Ishikawa (cell line): ENCODE measurements around the gene ST6GALNAC6.

Experiments used
- CEBPB ChIP-seq: IDR thresholded peaks from 2 replicates; pipeline ENCODE4 v1.6.1; 2012
- CREB1 ChIP-seq: IDR thresholded peaks from 2 replicates; pipeline ENCODE4 v1.6.1; 2012; ENCODE audit warnings: low read depth
- EGR1 ChIP-seq: IDR thresholded peaks from 2 replicates; pipeline ENCODE4 v1.6.1; 2012
- EP300 ChIP-seq: IDR thresholded peaks from 2 replicates; pipeline ENCODE4 v1.6.1; 2012; ENCODE audit warnings: borderline replicate concordance
- FOXM1 ChIP-seq: IDR thresholded peaks from 2 replicates; pipeline ENCODE4 v1.6.1; 2012; ENCODE audit warnings: low read depth, borderline replicate concordance
- MAX ChIP-seq: IDR thresholded peaks from 2 replicates; pipeline ENCODE4 v1.6.1; 2012
- NFIC ChIP-seq: IDR thresholded peaks from 2 replicates; pipeline ENCODE4 v1.6.1; 2012
- RAD21 ChIP-seq: IDR thresholded peaks from 2 replicates; pipeline ENCODE4 v1.6.1; 2012; ENCODE audit warnings: low read depth
- REST ChIP-seq: IDR thresholded peaks from 2 replicates; pipeline ENCODE4 v1.6.1; 2012; ENCODE audit warnings: low read depth, mild to moderate bottlenecking
- TAF1 ChIP-seq: IDR thresholded peaks from 2 replicates; pipeline ENCODE4 v1.6.1; 2012; ENCODE audit warnings: low read depth, mild to moderate bottlenecking
- TCF12 ChIP-seq: IDR thresholded peaks from 2 replicates; pipeline ENCODE4 v1.6.1; 2012; ENCODE audit warnings: low read depth
- TEAD4 ChIP-seq: IDR thresholded peaks from 2 replicates; pipeline ENCODE4 v1.6.1; 2012
- USF1 ChIP-seq: IDR thresholded peaks from 2 replicates; pipeline ENCODE4 v1.6.1; 2012
- YY1 ChIP-seq: IDR thresholded peaks from 2 replicates; pipeline ENCODE4 v1.6.1; 2012; ENCODE audit warnings: low read depth
- ZBTB7A ChIP-seq: IDR thresholded peaks from 2 replicates; pipeline ENCODE4 v1.6.1; 2012; ENCODE audit warnings: low read depth

The ST6GALNAC6 gene

DNA sequence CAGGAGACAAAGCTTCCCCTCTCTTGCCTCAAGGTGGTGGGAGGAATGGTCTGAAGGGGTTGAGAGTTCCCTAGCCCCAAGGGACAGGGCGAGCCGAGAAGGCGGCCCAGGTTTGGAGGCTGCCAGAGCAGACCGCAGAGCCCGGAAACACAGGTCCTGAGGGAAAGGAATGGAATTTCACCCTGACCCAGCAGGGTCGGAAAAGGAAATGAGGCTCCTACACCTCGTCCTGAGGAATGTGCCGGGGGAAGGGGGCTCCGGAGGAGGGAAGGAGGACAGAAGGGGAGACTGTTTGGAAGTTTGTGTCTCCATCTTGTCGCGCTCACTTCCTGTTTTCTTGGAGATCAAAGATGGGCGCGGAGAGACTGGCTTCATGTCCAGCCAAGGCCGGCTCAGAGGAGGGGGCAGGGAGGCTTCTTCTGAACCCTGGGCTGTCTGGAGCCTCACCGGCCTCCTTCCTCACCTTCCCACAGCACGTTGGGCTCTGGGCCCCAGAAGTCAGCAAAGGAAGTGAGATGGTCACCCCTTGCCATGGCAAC is 54.5 kb downstream of the ST6GALNAC6 start:
- no peak for TF ChIP-seq EGR1
- no peak for TF ChIP-seq CEBPB
- no peak for TF ChIP-seq NFIC
- TF ChIP-seq RAD21 = no peak
- no peak for TF ChIP-seq EP300
- no peak for TF ChIP-seq TEAD4
- no peak for TF ChIP-seq YY1
- TF ChIP-seq TCF12 = no peak
- no peak for TF ChIP-seq REST
- TF ChIP-seq CREB1 = no peak
- no peak for TF ChIP-seq ZBTB7A
- no peak for TF ChIP-seq USF1
- no peak for TF ChIP-seq TAF1
- TF ChIP-seq FOXM1 = no peak

GRCh38 chr9:127841087-127841835 is 58.1 kb downstream of the ST6GALNAC6 start:
- TF ChIP-seq RAD21 = no peak
- no peak for TF ChIP-seq EGR1
- TF ChIP-seq FOXM1 = no peak
- TF ChIP-seq EP300 = no peak
- TF ChIP-seq CEBPB = no peak
- TF ChIP-seq ZBTB7A = no peak
- no peak for TF ChIP-seq TEAD4
- TF ChIP-seq USF1 = no peak
- no peak for TF ChIP-seq CREB1
- TF ChIP-seq YY1 = no peak
- no peak for TF ChIP-seq TCF12
- no peak for TF ChIP-seq NFIC
- no peak for TF ChIP-seq TAF1
- TF ChIP-seq REST = no peak

DNA sequence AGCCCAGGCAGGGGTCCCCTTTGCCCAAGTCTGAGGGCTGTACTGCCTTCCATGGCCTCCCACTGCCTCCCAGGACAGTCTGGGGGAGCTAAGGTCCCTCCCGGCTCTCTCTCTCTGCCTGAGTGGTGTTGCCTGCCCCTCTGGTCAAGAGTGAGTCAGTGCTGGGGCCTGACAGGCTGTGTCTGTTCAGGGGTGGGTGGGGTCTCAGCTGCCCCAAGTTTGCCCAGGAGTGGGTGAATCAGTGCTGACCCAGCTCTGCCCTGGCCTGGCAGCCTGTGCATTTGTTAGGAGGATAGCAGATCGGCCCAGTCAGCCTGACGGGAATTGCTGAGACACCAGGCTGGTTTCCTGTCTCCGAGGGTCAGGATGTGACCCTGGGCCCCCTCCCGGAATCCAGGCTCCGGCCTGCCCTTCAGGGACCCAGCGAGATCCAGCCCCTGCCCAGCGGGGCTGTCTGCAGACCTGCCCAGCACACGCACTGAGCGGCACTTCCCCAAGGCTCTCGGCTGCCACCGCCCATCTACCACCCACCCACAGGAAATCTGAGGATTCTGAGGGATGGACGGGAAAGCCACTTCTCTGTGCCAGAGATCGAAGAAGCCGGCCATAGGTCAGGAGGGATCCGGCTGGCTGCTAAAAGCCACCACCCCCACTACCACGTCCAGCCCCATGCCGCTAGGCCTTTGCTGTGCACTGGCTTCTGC is 60.9 kb downstream of the ST6GALNAC6 start:
- TF ChIP-seq TEAD4 = no peak
- TF ChIP-seq YY1 = no peak
- TF ChIP-seq MAX = no peak
- no peak for TF ChIP-seq REST

GRCh38 chr9:127837346-127837745 is 62.1 kb downstream of the ST6GALNAC6 start:
- TF ChIP-seq YY1 (no peak), RAD21 (no peak), ZBTB7A (no peak), MAX (no peak), NFIC (no peak), FOXM1 (no peak), TEAD4 (no peak), TAF1 (no peak), CEBPB (no peak), EP300 (no peak), CREB1 (no peak), REST (no peak), EGR1 (no peak)
